GM18519 (cell line): Measurements from ENCODE around the gene NOS3.

Source experiments
- ATAC-seq: cut with Tn5 transposase; IDR thresholded peaks from one replicate; pipeline ENCODE4 v1.9.1; 2021; ENCODE audit warnings: mild to moderate bottlenecking, moderate library complexity; ENCODE audit not compliant: unreplicated experiment, low FRiP score

The NOS3 gene

DNA sequence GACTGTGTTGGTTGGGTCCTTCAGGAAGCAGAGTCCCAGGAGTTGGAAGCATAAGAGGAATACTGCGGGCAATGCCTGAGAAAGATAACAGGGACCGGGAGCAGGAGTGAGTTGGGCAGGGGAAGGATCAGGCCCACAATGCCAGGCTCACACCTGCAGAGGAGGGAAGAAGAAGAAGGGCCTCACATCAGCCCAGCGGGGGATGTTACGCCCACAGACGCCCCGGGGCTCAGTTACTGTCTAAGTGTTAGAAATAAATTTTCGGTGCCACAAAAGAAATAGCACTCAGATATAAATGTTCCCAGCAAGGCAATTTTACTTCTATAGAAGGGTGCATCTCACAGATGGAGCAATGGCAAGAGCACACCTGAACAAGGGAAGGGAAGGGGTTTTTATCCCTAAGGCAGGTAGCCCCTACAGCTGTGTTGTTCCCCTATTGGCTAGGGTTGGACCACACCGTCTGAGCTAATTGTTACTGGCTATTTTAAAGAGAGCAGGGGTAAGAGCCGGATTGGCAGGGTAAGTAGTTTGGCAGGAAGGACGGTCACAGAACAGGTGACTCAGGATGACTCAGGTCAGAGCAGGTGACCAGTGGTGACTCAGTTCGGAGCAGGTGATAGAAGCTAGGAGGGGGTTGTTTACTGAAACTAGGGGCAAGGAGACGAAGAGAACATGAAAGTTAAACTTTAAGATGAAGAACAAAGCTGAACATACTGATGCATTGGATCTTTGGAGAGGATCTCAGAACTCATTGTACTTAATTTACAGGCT is at the start of gene NOS3:
Gene NOS3 (plus strand): TSS at position 602 of the 771 bp plus-strand sequence. CDS start 2,787 bp downstream, outside the sequence.
- ATAC-seq: no peak

DNA sequence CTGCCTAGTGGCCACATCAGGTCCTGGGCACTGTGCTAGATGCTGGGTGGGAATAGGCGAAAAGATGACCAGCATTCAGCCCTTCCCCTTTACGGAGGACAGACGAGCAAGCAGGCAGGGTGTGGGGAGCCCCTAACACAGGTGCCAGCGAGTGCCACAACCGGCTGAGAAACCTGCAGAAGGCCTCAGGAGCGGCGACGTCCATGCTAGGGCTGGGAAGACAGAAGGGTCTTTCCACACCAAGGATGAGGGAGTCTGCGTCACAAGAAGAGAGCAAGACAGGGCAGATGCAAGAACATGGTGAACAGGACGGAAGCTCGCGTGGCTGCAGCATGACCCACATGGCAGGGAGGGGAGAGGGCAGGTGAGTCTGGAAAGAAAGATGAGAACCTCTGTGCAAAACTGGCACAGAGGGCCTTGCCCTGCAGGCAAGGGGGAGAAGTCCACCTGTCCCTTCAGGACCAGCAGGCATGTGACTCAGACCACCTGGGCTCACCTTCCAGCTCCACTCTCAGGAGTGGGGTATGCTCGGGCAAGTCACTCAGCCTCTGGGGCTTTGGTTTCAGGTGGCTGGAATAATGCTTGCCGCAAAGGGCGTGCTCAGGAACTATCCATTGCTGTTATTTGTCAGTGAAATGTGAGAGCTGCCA is 49.3 kb upstream of the NOS3 start:
- ATAC-seq: no peak

DNA sequence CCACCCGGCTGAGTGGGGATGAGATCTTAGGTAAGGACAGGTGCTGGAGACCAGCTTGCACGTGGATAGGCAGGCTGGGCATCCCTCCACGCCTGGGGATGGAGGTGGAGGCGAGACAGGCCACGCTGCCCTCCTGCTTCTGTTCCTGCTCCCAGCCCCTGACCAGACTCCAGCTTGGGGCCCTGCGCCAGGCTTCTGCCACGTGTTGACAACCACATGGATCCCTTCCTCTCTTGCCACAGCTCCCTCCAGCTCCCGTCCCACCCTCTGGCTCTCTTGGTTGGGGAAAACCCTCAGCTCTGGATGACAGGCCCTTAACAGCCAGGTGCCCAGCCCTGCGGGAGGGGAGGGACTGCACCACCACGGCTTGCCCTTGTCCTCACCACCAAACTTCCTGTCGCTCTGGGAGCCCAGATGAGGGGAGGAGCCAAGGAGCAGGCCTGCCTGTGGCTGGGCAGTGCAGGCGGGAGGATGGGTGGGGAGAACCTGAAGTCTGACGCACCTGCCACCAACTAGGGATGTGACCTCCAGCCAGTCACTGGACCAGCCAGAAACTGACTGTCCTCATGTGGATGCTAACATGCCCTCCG is 48.7 kb upstream of the NOS3 start:
- no peak for ATAC-seq

DNA sequence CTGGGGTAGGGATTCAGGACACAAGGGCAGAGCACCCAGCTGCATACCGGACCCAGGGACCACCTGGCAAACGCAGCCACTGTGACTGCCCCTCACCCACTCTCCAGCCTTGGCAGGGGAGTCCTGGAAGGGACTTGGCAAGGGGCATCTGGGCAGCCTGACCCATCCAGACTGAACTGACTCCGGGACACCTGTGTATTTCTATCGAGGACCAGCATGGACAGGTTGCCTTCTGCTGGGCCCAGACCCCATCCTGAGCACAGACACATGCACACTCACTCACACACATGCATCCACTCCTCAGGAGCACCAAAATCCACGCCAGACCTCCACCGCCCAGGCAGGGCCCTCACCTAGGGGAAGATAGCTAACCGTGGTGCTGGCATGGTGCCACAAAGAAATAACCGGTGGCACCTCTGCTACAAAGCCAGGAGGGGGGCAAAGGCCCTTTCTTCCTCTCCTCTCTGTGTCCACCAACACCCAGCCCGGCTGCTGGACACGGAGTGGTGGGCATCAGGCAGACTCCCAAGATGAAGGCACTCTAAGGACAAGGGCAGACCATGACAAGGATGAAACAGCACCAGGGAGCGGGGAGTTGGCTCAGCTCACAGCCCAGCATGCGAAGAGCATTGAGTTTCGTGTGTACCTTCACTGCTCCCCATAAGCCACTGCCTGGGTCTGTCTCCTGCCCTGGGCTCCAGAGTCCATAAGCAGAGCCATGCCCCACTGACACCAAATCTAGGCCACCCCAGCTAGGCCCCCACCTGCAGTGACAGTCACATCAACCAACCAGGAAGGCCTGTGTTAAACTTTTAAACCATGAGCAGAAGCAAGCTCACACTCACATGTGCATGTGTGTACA is 48.0 kb upstream of the NOS3 start:
- ATAC-seq: no peak

DNA sequence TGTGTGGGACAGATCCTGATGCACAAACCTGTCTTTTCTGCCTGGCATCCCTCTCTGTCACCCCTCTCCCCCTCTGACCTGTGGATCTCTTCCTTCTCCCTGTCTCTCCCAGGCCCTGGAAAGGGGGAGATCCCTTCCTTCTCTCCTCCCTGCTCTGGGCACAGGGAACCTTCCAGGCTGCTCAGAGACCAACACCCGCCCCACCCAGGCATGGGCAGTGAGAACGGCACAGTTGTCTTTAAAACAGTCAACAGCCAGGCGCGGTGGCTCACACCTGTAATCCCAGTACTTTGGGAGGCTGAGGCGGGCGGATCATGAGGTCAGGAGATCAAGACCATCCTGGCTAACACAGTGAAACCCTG is 47.4 kb upstream of the NOS3 start:
- no peak for ATAC-seq

DNA sequence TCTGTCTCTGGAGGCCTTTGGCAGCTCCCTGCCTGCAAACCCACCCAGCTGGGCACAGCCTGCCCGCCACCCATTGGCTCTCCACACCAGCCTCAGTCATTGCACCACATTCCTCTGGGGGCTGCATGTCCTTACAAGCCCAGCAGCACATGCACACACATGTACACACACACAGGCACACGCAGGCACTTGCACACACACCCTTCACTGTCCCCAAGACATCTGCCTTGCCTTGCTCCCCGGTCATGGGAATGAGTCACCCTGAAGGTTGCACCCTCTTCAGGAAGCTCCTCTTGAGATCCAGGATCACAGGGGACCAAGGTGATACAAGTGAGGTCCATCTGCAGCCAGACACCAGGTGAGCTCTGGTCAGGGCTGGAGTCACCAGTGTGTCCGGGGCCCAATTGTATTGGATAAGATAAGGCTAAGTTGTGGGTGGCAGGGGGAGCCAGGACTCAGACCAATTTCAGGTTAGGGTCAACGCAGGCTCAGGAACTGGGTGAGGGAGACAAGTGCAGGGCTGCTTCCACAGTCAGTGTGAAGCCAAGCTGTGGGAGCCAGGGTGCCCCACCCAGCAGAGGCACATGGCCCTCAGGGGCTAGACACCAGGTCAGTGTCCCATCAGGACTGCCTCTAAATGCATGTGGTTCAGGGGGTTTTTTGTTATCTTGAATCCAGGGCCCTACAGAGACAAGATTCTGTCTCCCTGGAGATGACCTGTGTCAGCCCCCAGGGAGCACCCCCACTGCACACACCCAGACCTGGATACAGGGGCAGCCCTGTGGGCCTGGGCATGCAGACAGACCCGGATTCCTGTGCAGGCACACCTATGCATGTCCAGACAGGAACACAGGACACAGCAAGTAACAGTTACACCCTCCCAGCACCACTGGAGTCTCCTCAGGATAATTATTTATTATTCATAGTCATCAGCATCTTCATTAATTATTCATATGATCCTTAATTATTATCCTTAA is 46.5 kb upstream of the NOS3 start:
- no peak for ATAC-seq

DNA sequence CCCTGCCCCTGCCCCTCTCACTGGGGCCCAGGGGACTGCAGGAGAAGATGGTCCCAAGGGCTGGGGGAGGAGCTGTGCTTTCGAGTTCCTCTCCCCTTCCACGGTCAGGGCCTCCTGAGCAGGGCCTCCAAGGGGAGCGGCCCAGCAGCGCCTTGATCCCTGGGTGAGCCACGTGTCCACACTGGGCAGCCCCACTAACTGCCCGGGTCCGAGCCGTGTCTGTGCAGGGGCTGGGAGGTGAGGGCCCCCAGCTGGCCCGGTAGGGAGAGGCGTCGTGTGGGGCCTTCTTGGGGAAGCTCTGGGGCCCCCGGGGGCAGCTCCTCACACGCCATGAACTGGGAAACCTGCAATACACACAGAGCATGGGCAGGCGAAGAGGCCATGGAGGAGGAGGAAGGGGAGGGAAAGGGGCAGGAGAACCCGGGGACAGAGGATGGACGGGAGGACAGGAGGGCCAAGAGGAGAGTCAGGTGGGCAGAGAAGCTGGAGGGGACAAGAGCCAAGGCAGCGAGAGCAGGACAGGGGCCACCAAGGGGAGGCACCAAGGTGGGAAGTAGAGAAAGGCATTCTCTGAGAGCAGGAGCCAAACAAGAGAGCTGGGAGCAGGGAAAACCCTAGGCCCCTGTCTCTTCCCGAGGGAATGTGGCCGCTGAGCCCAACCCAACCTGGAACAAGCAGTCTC is 45.5 kb upstream of the NOS3 start:
- no peak for ATAC-seq

DNA sequence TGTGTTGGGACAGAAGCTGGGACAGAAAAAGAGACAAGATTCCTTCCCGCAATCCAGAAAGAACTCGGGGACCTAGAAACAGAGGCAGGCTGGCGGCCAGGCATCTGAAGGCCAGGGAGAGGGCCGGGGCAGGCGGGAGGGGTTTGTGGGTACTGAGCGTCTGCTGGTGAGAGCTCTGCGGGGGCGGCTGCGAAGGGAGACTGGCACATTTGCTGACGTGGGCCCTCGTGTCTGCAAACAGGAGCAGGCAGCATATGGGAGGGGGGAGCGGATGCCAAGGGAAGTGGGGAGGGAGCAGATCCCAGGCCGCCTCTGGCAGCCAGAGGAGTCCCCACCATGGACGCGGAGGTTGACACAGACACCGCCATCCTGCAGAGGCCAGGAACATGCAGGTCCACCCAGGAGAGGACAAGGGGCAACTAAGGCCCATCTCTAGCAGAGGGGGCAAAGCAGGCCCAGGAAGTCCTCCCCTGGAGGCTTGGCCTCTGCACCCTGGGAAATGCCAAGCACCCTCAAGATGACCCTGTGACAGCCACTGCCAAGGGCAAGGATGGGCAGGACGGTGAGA is 44.9 kb upstream of the NOS3 start:
- ATAC-seq: no peak

DNA sequence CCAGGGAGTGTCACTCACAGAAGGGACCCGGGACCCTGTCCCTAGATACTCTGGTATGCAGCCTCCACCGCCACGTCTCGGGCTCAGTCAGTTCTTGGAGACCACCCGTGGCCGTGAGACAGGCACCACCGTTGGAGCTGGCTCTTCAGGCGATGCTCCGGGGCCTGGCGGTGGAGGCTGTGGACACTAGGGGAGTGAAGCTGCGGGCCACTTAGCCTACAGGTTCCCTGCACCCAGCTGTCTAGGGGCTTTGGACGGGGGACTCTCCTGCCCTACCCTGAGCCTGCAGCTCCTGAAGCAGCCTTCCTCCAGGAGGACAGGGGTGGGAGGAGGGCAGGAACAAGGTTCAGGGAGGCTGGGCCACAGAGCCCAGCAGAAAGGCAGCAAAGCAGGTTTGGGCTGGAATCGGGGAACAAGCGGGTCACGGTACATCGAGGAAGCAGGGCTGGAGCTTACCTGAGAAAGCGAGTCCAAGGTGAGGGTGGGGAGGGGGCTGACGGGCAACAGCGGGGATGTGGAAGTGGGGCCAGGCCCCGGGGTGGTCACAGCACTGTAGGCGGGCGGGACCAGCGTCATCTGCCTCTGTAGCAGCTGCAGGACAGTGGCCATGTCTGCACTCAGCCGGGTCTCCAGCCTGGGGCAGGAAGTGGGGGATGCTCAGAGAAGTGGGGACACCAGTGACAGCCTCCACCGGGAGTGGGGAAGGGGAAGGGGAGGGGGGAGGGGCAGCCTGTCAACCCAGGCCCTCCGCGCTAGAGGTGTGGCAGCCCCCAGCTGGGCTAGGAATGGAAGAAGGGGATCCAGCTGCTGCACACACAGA is 44.2 kb upstream of the NOS3 start:
- no peak for ATAC-seq

DNA sequence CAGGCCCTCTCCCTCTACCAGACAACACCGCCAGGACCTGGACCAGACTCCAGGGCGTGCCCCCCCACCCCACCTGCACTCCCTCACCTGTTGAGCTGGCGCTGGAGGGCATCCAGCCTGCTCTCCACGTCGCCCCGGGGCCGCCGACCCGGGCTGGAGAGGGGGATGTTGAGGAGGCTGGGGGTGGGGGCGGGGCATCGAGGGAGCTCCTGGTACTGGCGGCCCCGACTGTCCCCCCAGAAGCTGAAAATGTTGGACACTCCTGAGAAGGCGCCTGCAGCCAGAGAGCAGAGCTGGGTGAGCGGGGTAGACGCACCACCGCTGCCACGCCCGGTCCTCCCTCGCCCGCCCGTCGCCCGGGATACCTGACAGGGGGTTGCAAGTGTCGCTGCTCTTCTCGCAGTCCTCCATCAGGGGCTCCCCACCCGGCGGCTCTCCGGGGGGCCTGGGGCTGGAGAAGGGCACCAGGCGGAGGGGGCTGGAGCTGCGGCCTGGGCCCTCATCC is 43.5 kb upstream of the NOS3 start:
- ATAC-seq: no peak

DNA sequence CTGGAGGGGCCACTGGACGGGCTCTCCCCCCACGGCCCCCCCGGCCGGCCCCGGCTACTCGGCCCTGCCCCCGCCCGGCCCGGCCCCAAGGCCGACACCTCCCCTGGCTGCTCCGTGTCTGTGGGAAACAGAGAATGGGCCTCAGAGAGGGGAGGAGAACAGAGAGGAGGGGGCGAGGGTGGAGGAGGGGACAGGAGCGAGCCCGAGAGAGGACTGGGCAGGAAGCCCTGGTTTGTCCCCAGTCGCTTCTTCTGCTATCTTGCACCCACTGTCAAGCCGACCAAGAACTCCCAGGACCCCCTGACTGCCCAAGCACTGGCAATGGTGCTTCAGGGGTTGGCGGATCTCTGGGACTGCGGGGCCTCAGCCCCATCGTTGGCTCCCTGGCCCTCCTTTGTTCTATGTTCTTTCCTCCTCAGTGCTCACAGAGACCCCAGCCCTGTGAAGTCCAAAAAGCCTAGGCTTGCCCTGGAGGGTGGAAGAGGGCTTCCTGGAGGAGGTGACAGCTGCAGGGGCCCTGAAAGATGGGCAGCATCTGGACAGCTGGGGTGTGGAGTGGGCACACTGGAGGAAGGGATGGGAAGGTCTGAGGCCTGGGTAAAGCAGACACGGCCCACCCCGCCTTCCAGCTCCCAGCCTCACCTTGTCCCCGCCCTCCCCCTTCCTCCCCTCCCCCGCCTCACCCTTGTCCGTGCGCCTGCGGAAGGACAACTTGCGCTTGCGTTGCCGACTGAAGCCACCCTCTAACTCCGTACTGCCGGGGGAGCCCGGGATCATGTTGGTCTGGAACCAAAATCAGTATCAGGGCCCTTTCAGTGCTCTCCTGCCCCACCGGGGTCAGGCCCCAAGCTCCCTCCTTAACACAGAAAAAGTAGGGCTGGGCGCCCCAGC is 42.8 kb upstream of the NOS3 start:
- no peak for ATAC-seq

DNA sequence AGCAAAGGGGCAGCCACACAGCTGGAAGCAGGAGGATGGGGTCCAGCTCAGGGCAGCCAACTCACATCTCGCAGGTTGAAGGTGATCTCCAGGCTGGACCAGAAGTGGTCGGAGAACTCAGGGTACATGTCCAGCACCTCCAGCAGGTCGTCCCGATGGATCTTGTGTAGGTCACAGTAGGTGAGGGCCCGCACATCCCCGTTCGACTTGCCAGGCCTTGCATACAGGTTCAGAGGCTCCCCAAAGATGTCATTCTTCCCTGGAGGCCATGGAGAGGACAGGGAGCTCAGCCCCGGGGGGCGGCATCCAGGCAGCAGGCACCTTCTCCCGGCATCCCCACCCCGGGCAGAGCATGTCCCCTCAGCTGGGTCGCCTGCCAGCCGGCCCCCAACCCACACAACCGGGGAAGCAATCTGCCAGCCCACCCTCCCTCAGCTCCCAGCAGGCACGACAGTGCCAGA is 42.0 kb upstream of the NOS3 start:
- no peak for ATAC-seq

DNA sequence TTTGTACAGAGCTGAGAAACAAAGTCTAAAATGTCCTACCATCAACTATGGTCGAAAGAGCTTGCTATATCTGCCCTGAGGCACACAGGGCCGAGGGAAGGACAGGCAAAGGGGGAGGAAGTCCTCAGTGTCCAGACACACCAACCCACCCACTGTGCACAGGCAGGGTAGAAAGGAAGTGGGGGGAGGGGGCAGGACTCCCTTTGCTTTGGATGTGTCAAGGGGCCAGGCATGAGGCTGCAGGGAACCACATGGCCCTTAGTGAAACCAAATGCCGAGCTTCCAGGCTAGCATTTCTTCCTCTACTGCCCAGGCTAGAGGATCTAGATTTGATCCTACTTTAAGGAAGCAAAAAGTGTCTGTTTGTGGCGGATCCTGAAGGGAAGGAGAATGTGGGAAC is 41.3 kb upstream of the NOS3 start:
- no peak for ATAC-seq

DNA sequence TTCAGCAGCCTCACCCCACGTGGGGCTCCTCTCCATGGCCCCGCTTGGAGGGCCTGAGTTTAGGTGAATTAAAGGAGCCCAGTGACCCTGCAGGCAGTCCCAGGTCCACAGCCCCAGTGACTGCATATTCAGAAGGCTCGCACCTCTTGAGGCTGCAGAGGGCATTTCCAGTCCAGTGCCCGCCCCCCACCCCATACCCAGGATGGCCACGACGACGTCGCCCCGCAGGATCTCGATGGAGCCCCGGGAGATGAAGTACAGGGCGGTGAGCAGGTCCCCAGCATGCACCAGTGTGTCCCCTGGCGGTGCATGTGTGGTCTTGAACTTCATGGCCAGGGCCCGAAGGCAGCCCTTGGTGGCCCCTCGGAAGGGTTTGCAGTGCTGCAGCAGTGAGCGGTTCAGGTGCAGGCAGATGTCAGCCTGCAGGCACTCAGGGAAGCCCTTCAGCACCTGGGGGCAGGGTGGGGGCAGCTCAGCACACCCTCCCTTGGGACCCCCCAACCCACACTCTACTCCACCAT is 40.8 kb upstream of the NOS3 start:
- ATAC-seq: no peak

DNA sequence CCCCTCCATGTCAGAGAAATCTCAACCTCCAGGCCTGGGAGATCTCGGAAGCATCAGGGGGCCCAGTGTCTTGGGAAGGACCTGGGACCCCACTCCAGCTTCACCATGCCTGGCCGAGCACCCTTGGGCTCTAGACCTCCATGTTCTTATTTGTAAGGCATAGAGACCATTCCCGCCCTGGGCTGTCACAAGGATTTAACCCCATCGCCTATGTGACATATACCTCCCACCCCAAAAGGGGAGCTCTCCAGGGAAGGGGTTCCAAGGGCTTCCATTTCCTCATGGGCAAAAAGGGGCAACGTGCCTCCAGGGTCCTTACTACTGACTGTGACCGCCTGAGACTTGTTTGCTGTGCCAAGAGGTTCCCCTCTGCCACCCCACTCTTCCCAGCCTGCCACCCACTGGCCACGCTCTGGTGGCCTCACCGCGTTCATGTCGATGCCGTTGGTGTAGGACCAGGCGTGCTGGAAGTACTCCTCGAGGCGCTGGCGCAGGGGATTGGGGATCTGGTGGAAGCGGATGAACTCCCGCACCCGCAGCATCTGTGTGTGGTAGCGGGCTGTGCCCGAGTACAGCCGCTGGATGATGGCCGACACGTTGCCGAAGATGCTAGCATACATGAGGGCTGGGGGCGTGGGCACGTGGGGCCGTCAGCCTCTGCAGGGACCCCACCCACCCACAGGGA is 40.2 kb upstream of the NOS3 start:
- ATAC-seq: no peak

DNA sequence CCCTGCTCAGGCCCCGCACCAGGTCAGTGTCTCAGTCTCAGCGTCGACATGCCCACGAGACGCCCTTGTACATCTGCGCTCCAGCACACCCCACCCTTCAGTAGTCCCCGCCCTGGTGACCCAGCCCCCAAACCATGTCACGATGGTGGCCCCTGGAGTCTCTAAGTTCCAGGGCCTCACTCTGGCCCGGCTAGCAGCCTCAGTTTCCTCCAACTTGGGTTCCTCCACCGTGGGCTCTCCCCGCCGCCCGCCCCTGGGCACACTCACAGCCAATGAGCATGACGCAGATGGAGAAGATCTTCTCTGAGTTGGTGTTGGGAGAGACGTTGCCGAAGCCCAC is 39.7 kb upstream of the NOS3 start:
- ATAC-seq: no peak
